Upper lobe of left lung (tissue), 6 donors: ENCODE results near the gene IQCM. TPM values are rescaled to one million over a fixed set of nuclear protein-coding genes. Genes with fewer than 3 reads are reported as not detected.
"Not testable (repeated sequence)": the region's sequence is repeated elsewhere in the genome, so short reads cannot be mapped to it uniquely, and the experiment has no call there.

Experiments
- ATAC-seq, 2 donors: fragments of 200-7000 bp; cut with Tn5 transposase; one replicate each; pipeline ENCODE4 v1.9.1; 2022; ENCODE audit warnings: mild to moderate bottlenecking in 2 of 2, moderate library complexity in 2 of 2; ENCODE audit not compliant: low FRiP score in 2 of 2
- DNase-seq, 2 donors: peaks; one replicate each; pipeline ENCODE4 v3.0.0-alpha.2; 2019 to 2020
- H3K27ac ChIP-seq, 4 donors: fragments of 200-600 bp; sonication (generic); one replicate each; pipeline ENCODE4 v1.5.1; 2016 to 2019
- H3K27me3 ChIP-seq, 4 donors: fragments of 200-600 bp; sonication (generic); one replicate each; pipeline ENCODE4 v1.5.1; 2017 to 2019
- H3K36me3 ChIP-seq, 4 donors: fragments of 200-600 bp; sonication (generic); one replicate each; pipeline ENCODE4 v1.5.1; 2016 to 2019
- H3K4me1 ChIP-seq, 4 donors: fragments of 200-600 bp; sonication (generic); one replicate each; pipeline ENCODE4 v1.5.1; 2018 to 2019
- H3K4me3 ChIP-seq, 4 donors: fragments of 200-600 bp; sonication (generic); one replicate each; pipeline ENCODE4 v1.5.1; 2017 to 2019; ENCODE audit warnings: mild to moderate bottlenecking in 2 of 4, moderate library complexity in 1 of 4
- H3K9me3 ChIP-seq, 4 donors: fragments of 200-600 bp; sonication (generic); one replicate each; pipeline ENCODE4 v1.5.1; 2018 to 2019
- EP300 ChIP-seq, 4 donors: sonication (generic); formaldehyde crosslinking; IDR thresholded peaks; one replicate each; pipeline ENCODE4 v1.5.1; 2017; ENCODE audit warnings: antibody characterized with exemption in 4 of 4, control low read depth in 2 of 4
- POLR2A ChIP-seq, 4 donors: fragments of 450-650 bp; IDR thresholded peaks; one replicate each; pipeline ENCODE4 v1.5.1; 2016 to 2017; ENCODE audit warnings: antibody characterized with exemption in 4 of 4, mild to moderate bottlenecking in 2 of 4
- POLR2AphosphoS5 ChIP-seq, 2 donors: sonication (generic); formaldehyde crosslinking; IDR thresholded peaks; one replicate each; pipeline ENCODE4 v1.5.1; 2017; ENCODE audit warnings: antibody characterized with exemption in 2 of 2
- whole genome bisulfite sequencing, 2 donors: methylation state at CpG; one replicate each; pipeline ENCODE4 v1.1.5; 2017 to 2018; 5-methylcytosine and 5-hydroxymethylcytosine counted together
- total RNA-seq, 6 donors: library from RNA; depleted of rRNA in 4 of 6; stranded (reverse); fragments of >200 nt in 4 of 6; gene quantifications; one replicate each; pipeline versions ENCODE4 v1.1.0 to v1.2.1, GENCODE V29; 2016 to 2021
- TF ChIP-seq, protein P1 (sequence below), 6 experiments: fragments of 450-650 bp in 4 of 6; fragments of 200-600 bp in 2 of 6; sonication (generic) in 2 of 6; IDR thresholded peaks; one replicate each; pipeline ENCODE4 v1.5.1; 2016 to 2019; ENCODE audit warnings: antibody characterized with exemption in 6 of 6
- donor health status: DM: no; HTN: no; CAD: no; lungs with moderate emphysema.
- donor health status: DM: no; HTN: yes; CAD: no; lungs with severe emphysema.

The IQCM gene
- total RNA-seq, 6 donors from 2014 or later = not detected

- Histone ChIP-seq H3K27ac (no peak overlapping the region), H3K27me3 (no peaks in the 10 kb centered on the region), H3K4me3 (no peak overlapping the region), H3K4me1 (no peaks in the 10 kb centered on the region), H3K36me3 (no peaks in the 10 kb centered on the region), H3K9me3 (peaks cover 0 to 6% (median 0%) of the 10 kb centered on the region in 4 donors)
- WGBS, 2 donors = 84 to 91% methylated on average over 2 of the region's 2 CpGs
- DNase-seq (no peak), ATAC-seq (no peak)
- TF ChIP-seq EP300 (IDR thresholded peaks at IDR 0.05) (no peak), POLR2AphosphoS5 (IDR thresholded peaks at IDR 0.05) (no peak), POLR2A (IDR thresholded peaks at IDR 0.05) (no peak)
- TF ChIP-seq, protein P1, sequence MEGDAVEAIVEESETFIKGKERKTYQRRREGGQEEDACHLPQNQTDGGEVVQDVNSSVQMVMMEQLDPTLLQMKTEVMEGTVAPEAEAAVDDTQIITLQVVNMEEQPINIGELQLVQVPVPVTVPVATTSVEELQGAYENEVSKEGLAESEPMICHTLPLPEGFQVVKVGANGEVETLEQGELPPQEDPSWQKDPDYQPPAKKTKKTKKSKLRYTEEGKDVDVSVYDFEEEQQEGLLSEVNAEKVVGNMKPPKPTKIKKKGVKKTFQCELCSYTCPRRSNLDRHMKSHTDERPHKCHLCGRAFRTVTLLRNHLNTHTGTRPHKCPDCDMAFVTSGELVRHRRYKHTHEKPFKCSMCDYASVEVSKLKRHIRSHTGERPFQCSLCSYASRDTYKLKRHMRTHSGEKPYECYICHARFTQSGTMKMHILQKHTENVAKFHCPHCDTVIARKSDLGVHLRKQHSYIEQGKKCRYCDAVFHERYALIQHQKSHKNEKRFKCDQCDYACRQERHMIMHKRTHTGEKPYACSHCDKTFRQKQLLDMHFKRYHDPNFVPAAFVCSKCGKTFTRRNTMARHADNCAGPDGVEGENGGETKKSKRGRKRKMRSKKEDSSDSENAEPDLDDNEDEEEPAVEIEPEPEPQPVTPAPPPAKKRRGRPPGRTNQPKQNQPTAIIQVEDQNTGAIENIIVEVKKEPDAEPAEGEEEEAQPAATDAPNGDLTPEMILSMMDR (IDR thresholded peaks at IDR 0.05) = no peak
Observed at GRCh38 chr4:149499726-149500125, 315.9 kb downstream of the IQCM start.

DNA sequence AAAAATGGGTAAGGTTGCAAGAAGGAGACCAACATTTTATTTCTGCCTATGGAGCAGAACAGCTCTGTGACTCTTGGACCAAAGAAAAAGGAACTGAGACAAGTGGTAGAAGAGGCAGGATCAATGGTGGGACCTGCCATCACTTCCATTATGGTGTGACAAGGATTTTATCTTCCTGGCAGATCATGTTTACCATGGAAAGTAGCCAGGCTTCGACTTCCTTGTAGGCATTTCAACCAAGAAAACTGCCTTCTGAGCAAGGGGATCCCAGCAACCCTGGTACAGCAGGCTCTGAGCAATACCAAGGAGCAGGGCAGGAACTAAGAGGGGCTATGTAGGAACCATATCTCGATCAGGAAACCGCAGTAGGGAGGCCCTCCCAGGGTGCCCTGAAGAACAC, 317.4 kb downstream of the IQCM start:
- Histone ChIP-seq H3K36me3 (no peaks in the 10 kb centered on the region), H3K4me1 (no peaks in the 10 kb centered on the region), H3K9me3 (peaks cover 0 to 6% (median 0%) of the 10 kb centered on the region in 4 donors), H3K27me3 (no peaks in the 10 kb centered on the region), H3K4me3 (no peak overlapping the region), H3K27ac (no peak overlapping the region)
- 58 to 78% methylated on average over 3 of the region's 3 CpGs for WGBS, 2 donors
- TF ChIP-seq POLR2A (IDR thresholded peaks at IDR 0.05) (no peak), EP300 (IDR thresholded peaks at IDR 0.05) (no peak), POLR2AphosphoS5 (IDR thresholded peaks at IDR 0.05) (no peak)
- TF ChIP-seq, protein P1 (IDR thresholded peaks at IDR 0.05) = no peak
- ATAC-seq (no peak), DNase-seq (no peak)

DNA sequence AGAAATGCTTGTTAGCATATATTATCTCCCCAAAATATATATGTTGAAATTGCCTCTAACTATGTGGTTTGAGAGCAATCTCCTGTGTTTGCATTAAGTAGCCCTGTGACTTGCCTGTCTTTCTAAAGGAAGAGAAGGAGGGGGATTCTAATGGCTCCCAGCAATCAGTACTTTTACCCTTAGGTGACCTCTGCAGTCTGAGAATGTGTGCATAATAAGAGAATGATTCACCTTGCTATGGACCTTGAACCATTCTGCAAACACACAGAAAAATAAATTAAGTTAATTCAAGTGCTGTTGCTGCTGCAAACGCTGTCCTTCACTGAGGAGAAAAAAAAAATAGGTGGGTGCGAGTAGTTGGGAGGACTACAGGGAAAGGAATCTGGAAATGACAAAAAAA, 322.2 kb downstream of the IQCM start:
- TF ChIP-seq EP300 (IDR thresholded peaks at IDR 0.05) (no peak), POLR2A (IDR thresholded peaks at IDR 0.05) (no peak), POLR2AphosphoS5 (IDR thresholded peaks at IDR 0.05) (no peak)
- TF ChIP-seq, protein P1 (IDR thresholded peaks at IDR 0.05) = no peak
- 63 to 69% methylated on average over 2 of the region's 2 CpGs for WGBS, 2 donors
- no peak for ATAC-seq
- Histone ChIP-seq H3K36me3 (no peaks in the 10 kb centered on the region), H3K27ac (no peak overlapping the region), H3K4me3 (no peak overlapping the region), H3K4me1 (no peaks in the 10 kb centered on the region), H3K27me3 (no peaks in the 10 kb centered on the region), H3K9me3 (peaks cover 0 to 6% (median 0%) of the 10 kb centered on the region in 4 donors)
- no peak for DNase-seq

DNA sequence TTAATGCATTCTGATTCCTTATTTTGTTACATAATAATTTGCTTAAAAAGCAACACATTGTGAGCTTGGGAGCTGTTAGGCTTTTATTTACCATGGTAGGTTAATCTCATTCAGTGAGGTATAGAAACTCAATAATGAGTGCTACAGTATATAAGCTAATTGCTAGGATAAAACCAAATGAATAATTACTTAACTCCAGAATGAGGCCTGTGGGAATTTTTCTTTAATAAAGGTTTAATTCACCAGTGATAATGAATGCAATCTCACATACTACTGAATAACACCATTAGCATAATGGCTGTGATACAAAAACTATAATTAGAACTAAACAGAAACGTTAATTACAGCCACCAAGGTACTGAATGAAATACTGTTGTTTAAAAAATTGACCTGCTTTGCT, 326.3 kb downstream of the IQCM start:
- H3K36me3 ChIP-seq = no peaks in the 10 kb centered on the region
- no peaks in the 10 kb centered on the region for H3K4me1 ChIP-seq
- DNase-seq = no peak
- no peak overlapping the region for H3K27ac ChIP-seq
- no peak for ATAC-seq
- no peak overlapping the region for H3K4me3 ChIP-seq
- 60 to 71% methylated on average over 1 of the region's 1 CpG for WGBS, 2 donors
- H3K9me3 ChIP-seq = no peaks in the 10 kb centered on the region
- no peaks in the 10 kb centered on the region for H3K27me3 ChIP-seq
- no peak for TF ChIP-seq EP300 (IDR thresholded peaks at IDR 0.05)
- TF ChIP-seq POLR2AphosphoS5 (IDR thresholded peaks at IDR 0.05) = no peak
- TF ChIP-seq POLR2A (IDR thresholded peaks at IDR 0.05) = no peak
- TF ChIP-seq, protein P1 (IDR thresholded peaks at IDR 0.05) = no peak

GRCh38 chr4:149486861-149487260, 328.8 kb downstream of the IQCM start:
- TF ChIP-seq EP300 (IDR thresholded peaks at IDR 0.05) (no peak), POLR2AphosphoS5 (IDR thresholded peaks at IDR 0.05) (no peak), POLR2A (IDR thresholded peaks at IDR 0.05) (no peak)
- TF ChIP-seq, protein P1 (IDR thresholded peaks at IDR 0.05) = no peak
- H3K9me3 ChIP-seq = no peaks in the 10 kb centered on the region
- no peak overlapping the region for H3K4me3 ChIP-seq
- DNase-seq (no peak), ATAC-seq (no peak)
- no peaks in the 10 kb centered on the region for H3K4me1 ChIP-seq
- H3K27me3 ChIP-seq = no peaks in the 10 kb centered on the region
- no peaks in the 10 kb centered on the region for H3K36me3 ChIP-seq
- no peak overlapping the region for H3K27ac ChIP-seq

DNA sequence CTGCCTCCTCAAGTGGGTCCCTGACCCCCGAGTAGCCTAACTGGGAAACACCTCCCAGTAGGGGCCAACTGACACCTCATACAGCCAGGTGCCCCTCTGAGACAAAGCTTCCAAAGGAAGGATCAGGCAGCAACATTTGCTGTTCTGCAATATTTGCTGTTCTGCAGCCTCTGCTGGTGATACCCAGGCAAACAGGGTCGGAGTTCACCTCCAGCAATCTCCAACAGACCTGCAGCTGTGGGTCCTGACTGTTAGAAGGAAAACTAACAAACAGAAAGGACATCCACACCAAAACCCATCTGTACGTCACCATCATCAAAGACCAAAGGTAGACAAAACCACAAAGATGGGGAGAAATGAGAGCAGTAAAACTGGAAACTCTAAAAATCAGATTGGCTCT, 347.0 kb downstream of the IQCM start:
- H3K4me1 ChIP-seq, ATAC-seq, H3K9me3 ChIP-seq, DNase-seq, H3K27ac ChIP-seq, H3K27me3 ChIP-seq, H3K4me3 ChIP-seq, H3K36me3 ChIP-seq: not testable (repeated sequence)
- WGBS, 2 donors = 79 to 81% methylated on average over 2 to 3 of the region's 3 CpGs
